Hypothalamus (tissue), 51 donors: ENCODE data around the gene C2CD4C.
"Not testable (repeated sequence)": the region's sequence is repeated elsewhere in the genome, so short reads cannot be mapped to it uniquely, and the experiment has no call there.

Experiments
- DNase-seq, 51 donors: peaks; one replicate each; lab custom pipeline; 2025; lab: John Stamatoyannopoulos, UW

The C2CD4C gene

DNA sequence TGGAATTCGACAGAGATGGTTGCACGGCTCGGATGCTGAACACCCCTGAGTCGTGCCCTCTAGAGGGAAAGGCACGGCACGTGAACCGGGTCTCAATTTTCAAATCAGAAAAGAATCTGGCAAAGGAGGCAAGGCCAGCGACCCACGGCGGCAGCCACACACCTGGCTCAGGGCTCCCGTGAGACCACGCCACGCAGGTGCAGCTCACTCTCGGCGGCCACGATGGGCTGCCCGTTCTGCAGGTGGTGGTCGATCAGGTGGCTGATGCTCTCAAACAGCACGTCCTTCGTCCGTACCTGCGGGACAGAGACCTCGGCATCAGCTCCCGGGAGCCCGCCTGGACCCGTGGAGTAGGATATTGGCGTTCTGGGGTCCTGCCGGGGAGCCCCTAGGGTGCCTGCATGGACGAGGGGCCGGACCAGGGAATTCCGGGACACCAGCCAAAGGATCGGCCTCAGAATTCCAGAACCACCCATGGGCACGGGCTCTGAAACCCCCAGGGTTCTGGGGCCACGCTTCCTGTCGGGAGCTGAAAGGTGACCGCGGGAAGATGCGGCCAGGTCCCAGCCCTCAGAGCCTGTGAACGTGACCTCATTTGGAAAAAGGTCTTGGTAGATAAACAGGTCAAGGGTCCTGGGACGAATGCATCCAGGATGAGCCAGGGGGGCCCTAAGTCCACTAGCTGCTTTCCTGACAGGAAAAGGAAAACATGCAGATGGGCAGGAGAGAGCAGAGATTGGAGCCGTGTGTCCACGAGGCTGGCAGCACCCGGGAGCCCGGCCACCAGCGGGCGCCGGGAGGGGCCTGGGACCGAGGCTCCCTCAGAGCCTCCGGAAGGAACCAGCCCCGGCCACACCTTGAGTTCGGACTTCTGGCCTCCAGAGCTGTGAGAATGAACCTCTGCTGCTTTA lies 10.1 kb upstream of the C2CD4C start:
- DNase-seq: no peak

DNA sequence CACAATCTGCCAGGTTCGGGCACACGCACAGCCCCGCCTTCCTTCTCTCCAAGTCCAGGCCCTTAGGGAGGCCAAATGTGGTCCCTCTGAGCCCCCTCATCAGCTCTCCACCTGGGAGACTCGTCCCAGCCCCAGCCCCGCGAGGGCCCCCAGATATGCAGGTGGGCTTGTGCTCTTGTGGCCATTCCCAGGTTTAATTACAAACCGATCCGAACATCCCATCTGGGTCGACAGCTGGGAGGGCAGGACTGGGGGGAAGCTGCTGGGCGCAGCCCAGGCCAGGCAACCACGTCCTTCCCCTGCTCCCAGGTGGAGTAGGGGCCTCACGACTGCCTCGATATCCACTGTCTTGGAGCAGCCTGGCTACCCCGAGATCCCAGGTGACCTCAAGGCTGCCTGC lies 7.5 kb upstream of the C2CD4C start:
- no peak for DNase-seq

DNA sequence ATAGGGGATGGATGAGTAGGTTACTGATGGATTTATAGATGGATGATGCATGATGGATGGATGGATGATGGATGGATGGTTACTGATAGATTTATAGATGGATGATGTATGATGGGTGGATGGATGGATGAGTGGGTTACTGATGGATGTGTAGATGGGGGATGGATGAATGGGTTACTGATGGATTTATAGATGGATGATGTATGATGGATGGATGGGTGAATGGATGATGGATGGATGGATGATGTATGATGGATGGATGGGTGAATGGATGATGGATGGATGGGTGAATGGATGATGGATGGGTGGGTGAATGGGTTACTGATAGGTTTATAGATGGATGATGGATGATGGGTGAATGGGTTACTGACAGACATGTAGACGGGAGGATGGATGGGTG lies 6.3 kb upstream of the C2CD4C start:
- no peak for DNase-seq

DNA sequence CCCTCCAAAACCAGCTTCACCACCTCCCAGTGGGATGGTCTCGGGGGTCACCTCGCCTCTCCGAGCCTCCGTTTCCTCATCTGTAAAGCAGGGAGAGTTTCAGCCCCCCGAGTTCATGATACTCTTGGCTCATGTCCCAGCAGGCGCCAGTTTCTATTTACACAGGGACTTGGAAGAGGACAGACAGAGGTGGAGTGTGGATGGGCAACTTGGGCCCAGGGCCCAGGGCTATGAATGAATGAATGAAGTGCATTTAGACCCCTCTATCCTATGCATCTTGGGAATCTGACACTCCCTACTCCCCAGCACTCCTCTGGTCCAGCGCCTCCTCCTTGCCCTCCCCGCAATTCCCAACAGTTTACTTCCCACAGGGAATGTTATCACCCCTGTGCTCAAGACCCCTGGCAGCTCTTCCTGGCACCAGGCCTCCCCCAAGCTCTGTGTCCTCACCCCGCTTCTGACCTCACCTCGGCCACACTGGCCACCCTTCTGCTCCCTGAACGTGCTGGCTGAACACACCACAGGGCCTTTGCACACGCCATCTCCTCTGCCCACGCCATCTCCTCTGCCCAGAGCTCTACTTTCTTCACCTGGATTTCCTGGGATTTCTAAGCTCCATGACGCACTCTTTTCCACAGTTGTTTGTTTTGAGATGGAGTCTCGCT lies 4.9 kb upstream of the C2CD4C start:
- no peak for DNase-seq

DNA sequence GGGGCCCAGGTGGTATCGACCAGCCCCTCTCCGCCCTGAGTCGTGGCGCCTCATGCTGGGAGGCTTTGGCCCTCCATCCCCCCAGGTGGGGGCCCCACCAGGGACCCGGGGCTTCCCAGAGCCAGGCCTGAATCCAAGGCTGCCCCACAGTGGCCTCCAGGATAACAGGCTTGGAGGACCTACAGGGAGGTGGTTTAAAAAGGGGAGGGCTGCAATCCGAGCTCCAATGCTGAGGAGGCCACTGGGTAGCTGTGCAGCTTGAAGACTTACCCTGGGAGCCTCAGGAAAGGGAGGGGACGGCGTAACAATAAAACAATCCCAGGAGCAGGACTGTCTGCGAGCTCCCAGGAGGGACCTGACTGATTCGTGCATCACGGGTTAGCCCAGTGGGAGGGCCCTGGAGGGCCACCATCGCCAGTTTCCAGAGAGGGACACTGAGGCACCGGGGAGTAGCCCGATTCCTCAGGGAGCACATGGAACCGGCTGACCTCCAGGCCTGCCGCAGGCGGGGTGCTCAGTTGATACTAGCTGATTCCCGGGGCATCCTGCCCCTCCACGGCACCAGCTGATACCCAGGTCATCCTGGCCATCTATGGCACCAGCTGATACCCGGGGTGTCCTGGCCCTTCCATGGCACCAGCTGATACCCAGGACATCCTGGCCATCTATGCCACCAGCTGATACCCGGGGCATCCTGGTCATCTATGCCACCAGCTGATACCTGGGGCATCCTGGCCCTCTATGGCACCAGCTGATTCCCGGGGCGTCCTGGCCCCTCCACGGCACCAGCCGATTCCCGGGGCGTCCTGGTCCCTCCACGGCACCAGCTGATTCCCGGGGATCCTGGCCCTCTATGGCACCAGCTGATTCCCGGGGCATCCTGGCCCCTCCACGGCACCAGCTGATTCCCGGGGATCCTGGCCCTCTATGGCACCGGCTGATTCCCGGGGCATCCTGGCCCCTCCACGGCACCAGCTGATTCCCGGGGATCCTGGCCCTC lies 3.7 kb upstream of the C2CD4C start:
- DNase-seq: no peak

DNA sequence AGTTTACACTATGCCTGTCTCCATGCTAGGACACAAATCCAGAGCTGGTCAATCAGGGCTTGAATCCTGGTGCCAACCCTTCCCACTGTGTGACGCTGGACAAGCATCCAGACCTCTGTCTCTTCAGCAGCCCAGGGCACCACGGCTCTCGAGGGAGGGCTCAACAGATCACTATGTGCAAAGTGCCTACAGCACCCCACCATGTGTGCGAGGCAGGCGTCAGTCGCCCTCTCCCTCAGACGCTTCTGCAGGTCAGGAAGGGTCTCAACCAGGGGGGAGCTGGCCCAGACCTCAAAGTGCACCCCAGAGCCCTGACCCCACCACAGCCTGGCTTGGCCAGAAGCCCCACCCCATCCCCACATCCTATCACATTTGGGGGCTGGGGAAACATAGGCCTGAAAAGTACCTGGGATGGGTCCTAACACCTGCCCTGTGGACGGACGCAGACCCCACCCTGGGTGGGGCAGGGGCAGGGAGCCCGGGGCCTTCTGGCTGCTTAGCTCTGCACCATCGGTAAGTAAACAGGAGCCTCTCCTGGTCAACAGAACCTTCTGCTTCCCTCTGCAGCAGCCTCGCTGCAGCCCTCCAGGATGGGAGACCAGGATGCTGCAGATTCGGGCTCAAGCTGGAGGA lies 2.9 kb upstream of the C2CD4C start:
- DNase-seq: no peak

DNA sequence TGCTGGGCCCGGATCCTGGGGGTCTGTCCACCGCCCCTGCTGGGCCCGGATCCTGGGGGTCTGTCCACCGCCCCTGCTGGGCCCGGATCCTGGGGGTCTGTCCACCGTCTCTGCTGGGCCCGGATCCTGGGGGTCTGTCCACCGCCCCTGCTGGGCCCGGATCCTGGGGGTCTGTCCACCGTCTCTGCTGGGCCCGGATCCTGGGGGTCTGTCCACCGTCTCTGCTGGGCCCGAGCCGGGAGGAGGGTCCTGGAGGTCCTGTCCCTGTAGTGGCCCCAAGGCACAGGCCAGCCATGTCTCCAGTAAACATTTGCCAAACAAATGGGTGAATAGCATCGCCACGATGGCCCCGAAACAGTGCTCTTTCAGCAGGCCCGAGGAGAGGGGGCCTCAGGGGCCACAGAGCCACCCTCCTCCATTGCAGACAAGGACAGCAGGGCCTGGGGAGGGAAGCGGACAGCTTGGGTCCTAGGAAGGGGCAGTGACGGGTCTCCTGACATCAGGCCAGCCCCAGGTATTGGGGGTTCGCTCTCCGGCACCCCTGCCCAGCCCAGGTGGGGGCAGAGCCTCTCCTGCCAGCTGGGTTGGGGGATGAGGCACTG lies 2.3 kb upstream of the C2CD4C start:
- DNase-seq: not testable (repeated sequence)

DNA sequence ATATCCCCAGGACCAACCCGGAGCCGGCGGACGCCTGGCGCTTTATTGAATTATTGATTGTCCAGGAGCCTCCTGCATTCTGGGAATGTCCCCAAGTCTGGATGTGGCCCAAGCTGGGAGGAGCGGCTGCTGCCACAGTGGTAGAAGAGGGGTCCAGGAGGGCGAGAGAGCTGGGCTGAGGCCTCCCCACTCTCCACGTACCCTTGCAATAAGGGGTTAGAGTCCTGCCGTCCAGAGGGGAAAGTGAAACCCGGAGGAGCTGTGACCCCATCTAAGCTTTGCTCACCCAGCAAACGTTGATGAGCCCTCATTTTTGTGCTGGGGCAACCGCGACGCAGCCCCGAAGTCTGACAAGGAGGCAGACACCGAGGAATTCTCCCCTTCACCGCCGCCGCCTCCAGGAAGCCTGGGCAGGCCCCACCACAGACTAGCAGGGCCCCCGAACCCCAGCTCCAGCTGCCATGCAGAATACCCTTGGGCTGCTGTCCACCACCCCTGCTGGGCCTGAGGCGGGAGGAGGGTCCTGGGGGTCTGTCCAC lies 1.4 kb upstream of the C2CD4C start:
- peak in 1 of 51 donors; percentile 13 for DNase-seq

DNA sequence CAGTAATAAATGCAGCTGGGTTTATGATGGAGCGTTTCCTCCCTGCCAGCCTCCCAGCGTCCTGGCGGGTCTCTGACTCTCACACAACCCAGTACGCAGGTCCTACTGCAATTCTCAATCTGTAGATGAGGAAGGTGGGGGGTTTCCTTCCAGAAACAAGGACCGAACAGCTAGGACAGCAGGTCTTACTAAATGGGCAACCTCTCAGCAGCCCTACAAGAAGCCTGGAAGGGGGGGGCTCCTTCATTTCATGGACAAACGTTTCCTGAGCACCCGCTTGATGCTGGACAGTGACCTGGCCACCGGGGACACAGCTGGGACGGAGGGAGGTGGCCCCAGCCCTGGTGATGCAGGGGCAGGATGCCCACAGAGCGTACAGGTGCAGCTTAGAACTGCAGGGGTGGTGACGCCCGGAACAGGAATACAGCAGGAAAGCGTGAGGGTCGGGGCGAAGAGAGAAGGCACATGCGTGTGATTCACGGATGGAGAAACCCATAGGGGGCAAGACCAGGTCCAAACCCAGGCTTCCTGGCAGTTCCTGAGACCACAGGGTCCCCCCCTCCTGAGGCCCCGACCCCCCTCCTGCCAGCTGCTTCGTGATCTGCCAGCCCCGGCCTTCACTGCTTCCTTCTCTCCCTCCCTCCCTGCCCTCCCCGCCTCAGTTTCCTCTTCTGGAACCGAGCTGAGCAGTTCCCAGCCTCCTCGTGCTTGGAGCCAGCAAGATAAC lies 732 bp upstream of the C2CD4C start:
- DNase-seq: no peak

DNA sequence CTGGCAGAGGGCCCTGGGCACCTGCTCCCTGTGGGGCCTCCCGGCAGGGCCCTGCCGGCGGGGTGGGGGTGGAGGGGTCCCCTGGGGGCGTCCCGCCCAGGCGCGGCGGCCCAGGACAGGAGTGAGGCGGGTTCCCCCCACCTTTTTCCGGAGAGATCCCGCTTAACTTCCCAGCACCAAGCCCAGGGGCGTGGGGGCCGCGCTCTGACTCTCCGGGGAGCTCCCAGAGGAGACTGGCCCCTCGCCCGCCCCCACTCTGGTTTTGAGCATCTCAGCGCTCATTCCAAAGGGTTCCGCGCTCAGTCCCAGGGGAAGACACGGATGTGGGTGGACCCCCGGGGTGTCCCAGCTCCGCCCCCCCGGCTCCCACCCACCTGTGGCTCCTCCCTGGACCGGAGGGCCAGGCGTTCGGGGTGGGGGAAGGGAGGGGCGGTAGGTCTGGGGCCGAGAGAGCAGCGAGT lies 476 bp downstream of the C2CD4C start:
- no peak for DNase-seq

DNA sequence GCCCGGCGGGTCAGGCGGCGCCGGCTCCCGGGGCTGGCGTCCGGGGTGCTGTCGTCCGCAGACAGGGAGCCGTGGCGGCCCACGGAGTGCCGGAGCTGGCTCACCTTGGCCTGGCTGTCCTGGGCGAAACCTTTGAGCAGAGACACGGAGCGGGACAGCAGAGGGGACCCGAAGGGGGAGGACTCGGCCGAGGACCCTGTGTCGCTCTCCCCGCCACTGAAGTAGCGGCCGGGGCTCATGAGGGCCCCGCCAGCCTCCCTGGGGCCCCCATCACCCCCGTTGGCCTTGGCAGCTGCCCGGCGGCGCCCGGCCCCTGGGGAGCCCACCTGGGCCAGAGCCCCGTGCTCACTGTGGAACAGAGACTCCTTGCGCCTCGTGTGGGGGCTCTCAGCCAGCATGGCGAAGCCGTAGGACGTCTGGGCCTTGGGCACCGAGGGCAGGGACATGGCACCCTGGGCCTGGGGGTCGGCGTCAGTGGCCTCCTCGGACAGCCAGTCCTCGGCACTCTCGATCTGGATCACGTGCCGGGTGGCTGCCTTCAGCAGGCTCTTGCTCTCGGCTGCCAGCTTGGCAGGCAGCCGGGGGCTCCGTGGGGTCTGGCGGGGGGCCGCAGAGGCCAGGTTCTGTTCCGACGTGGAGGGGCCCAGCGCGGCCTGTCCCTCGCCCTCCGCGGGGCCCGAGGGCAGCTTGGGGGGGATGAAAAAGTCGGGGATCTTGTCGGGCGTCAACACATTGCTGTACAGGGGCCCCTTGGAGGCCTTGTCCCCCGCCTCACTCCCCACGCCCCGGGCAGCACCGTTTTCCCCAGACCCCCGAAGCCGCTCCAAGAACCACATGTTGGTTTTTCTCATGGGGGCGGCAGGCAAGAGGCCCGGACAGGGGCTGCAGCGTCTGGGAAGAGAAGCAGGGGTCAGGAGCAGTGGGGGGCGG lies 1.2 kb downstream of the C2CD4C start:
- no peak for DNase-seq

DNA sequence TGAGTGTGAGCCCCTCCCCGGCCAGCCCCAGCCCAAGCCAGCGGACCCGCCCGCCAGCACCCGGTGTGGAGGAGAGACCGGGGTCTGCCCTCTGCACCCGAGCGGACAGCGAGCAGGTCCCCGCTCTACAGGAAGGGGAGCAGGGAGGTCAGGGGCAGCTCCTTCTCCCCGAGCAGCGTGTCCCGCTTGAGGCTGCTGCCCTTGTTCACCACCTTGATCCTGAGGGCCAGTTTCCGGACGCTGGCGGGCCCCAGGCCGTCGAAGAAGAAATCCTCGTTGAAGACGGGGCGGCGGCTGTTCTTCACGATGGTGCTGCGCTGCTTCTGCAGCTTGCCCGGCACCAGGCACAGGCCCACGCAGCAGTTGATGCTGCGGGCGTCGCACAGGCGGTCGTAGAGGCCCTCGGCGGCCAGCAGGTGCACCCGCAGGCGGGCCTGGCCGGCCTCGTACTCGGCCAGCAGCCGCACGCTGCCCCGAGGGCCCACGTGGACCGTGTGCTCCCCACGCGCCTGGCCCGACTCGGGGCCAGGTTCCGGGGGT lies 1.9 kb downstream of the C2CD4C start:
- DNase-seq: no peak

DNA sequence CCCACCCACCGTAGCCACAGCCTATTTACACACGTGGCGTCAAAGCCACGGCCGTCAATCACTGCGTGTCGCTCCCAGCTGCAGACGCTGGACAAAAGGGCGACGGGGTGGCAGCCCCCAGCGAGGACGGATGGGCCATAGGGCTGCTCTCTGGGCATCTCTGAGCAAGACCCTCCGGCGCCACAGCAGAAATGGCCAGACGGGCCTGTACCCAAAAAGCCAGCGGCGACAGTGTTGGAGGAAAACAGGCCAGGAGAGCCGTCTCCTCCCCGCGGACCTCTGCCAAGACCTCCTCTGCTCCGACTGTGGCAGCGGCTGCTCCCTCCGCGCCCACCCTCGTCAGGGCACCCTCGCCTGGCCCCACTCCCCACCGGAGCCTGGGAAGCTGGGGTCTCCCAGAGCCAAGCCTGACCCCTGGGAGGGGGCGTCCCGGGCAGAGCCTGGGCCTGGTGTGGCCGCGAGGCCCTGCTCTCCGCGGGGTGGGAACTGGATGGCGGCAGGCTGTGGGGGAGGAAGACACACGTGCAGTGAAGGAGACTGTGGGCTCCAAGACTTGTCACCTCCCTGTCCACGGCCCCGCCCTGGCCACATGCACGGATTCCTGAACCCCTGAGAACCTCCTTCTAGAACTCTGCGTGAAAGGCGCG lies 2.7 kb downstream of the C2CD4C start:
- no peak for DNase-seq

DNA sequence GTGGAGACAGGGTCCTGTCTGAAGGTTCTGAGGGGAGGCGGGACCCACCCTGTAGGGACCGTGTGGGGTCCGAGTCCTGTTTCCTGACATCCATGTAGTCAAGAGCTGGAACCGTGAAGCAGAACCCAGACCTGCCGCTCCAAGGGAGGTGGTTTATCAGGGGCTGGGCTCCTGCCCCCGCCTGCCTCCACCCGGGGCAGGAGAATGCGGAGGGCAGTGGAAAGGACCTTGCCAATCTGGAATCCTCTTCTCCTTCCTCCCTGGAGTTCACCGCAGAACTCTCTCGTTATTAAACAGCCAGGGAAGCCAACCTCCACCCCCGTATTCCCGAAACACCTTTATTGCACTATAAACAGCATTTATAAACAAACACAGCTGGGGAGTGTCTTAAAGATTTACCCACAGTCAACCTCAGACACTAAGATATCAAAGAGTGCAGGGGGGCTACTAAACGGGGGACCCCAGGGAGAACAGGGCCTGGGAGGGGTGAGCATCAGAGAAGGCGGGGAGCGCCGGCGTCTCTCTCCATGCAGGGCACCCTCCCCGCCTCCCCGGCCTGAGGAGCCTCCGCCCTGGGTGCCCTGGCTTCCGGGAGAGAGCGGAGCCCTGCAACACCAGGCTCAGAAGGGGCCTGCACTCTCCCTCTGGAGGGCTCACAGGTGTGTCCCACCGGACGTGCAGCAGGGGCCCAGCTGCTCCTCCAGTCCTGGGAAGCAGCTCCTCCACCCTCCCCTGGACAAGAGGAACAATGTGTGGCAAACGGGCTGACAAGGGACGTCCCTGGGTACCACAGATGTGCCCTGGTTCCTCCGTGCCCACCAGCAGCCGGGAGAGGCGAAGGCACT lies 3.6 kb downstream of the C2CD4C start:
- DNase-seq: no peak

DNA sequence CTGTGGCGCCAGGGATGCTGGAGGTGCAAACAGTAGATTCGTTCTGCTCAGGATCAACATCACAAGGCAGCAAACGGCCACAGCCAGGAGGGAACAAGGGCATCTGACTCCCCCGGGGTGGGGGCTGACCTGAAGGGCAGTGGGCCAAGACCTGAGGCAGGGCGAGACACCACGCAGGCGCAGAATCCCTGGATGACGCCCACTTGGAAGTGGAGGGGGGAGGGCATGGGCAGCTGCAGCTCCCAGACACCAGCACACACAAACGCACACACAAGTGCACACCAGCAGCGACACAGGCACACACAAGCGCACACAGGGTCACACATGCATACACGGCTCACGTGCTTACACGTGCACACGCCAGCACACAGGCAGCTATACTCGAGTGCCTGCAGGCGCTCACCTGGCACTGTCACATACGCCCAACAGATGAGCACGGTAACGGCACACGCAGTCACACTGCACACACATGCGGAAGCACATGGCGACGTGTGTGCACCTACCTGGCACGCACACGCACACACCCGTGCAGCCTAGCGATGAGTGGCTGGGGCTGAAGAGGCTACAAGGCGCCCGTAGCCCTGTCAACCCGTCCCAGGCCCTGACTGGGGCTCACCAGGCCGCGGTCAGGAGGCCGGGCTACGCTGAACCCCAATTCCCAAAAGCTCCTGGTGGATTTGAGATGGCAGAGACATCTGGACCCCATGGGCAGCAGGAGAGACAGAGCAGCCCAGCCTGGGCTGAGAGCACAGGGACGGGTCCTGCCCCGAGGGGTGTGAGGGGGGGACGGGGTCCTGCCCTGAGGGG lies 5.5 kb downstream of the C2CD4C start:
- DNase-seq: no peak
